ENCODE measurements around the gene GAMT.

DNA sequence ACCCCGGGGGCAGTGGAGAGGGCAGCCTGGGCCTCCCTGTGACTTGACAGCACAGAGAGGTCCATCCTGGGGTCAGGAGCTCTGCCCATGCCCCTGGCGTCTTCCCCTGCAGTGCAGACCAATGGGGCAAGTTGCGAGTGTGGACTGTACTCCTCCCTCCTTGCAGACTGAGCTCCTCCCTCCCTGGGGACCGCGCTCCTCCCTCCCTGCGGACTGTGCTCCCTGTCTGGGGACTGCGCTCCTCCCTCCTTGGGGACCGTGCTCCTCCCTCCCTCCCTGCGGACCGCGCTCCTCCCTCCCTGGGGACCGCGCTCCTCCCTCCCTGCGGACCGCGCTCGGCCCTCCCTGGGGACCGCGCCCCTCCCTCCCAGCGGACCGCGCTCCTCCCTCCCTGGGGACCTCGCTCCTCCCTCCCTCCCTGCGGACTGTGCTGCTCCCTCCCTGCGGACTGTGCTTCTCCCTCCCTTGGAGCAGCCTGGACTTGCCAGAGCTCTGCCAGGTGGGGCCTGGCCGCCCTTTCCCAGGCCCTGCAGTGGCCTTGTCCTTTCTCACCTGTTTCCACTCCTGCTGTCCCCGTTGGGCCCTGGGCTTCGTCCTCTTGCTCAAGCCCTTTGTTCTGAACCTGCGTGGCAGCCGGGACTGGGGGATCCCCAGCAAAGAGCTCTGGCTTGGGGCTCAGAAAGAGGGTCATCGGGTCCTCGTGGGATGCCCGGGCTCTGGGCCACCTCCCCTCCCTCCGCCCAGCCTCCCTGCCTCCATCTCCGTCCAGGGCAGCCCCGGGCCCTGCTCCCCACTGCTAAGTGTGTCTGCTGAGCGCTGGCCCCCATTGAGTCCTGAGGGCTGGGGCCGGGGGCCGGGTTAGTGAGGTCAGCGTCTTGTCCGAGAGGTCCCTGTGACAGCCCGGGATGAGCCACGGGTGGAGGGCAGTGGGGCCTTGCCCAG is 6.8 kb downstream of the GAMT start:
- TF ChIP-seq POLR2A (IDR thresholded peaks at IDR 0.05; ENCODE audit: low read length) (no peak), GATA1 (IDR thresholded peaks at IDR 0.05; ENCODE audit: low read depth, low read length) (no peak)

Measured in erythroblast (primary cell).